ENCODE data around the gene STK39. TPM values are rescaled to one million over a fixed set of nuclear protein-coding genes. Genes with fewer than 3 reads are reported as not detected.

STK39 gene
- total RNA-seq, 1 experiment from 2014 or later: 13.8 TPM

DNA sequence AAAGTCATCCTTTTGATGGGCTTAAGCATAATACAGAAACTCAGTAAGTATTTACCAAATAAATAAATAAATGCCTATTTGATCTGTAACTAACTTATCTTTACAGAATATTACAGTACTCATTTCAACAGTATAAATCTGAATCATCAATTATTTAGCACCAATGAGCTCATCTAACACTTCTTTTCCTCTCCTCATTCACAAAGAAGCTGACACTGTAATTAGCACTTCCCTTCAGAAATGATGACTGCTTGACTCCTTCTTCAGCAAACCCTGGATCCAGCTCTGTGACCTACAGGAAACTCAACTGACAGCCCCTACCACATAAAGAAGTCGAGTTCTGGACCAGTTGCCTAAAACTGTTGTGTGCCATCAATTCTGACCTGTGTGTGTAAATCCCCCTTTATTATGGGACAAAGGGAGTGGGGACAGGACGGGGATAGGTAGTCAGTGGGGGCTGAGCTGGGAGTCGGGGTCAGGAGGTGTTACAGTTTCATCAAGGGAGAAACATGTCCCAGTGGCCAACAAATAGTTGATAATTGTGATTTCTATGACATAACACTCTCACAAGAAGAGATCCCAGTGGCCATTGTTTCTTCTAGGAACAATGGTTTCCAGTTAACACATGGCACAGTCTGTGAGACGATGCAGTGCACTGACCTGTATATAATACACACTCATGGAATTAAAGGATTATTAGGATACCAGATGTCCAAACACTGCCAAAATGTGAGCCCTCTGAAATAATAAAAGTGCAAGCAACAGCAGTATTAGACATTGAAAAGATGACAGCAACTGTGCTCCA lies 68.7 kb downstream of the STK39 start:
- H3K4me3 Mint-ChIP-seq (ENCODE audit: unreplicated experiment): no peak overlapping the region
- H3K27ac Mint-ChIP-seq (ENCODE audit: low read depth, unreplicated experiment): no peak overlapping the region
- peaks cover 14% of the 10 kb centered on the region for H3K36me3 Mint-ChIP-seq (ENCODE audit: insufficient read depth, unreplicated experiment)
- H3K27me3 Mint-ChIP-seq (ENCODE audit: insufficient read depth, unreplicated experiment): no peaks in the 10 kb centered on the region
- H3K9me3 Mint-ChIP-seq (ENCODE audit: unreplicated experiment): no peaks in the 10 kb centered on the region
- H3K4me1 Mint-ChIP-seq (ENCODE audit: insufficient read depth, unreplicated experiment): no peaks in the 10 kb centered on the region
- no peak for DNase-seq (ENCODE audit: unreplicated experiment)
- CTCF ChIA-PET: interaction anchor here (0.7 kb wide), 1 partner anchor 581 kb away, joined by 4 read pairs; no protein-coding TSS in a partner anchor
- TF ChIP-seq, protein P1, sequence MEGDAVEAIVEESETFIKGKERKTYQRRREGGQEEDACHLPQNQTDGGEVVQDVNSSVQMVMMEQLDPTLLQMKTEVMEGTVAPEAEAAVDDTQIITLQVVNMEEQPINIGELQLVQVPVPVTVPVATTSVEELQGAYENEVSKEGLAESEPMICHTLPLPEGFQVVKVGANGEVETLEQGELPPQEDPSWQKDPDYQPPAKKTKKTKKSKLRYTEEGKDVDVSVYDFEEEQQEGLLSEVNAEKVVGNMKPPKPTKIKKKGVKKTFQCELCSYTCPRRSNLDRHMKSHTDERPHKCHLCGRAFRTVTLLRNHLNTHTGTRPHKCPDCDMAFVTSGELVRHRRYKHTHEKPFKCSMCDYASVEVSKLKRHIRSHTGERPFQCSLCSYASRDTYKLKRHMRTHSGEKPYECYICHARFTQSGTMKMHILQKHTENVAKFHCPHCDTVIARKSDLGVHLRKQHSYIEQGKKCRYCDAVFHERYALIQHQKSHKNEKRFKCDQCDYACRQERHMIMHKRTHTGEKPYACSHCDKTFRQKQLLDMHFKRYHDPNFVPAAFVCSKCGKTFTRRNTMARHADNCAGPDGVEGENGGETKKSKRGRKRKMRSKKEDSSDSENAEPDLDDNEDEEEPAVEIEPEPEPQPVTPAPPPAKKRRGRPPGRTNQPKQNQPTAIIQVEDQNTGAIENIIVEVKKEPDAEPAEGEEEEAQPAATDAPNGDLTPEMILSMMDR (IDR thresholded peaks at IDR 0.05; ENCODE audit: unreplicated experiment): no peak
- BruUV-seq (replicated peaks): no TSS peak
- POLR2A ChIA-PET: interaction anchor here (1.0 kb wide), 1 partner anchor 9 kb away, joined by 3 read pairs; no protein-coding TSS in a partner anchor
- intact Hi-C loops (cut with micrococcal nuclease): no loop called here

DNA sequence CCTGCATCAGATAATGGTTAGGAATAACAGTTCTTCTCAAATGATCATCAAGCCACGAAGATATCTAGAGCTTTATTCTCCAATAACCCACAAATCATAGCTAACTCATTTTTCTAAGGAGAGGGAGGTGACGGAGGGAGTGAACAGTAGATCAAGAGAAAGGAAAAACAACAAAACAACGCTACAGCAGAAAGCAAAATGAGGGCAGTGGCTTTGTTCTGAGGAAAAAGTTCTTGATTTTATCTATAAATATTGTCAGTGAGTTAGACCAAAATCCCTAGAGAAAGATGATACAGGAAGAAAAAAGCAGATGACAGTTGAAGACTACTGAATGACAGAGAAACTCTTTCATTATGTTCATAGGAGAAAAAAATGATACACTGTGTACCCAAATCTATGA lies 71.0 kb downstream of the STK39 start:
- TF ChIP-seq, protein P1 (IDR thresholded peaks at IDR 0.05; ENCODE audit: unreplicated experiment): no peak
- BruUV-seq (replicated peaks): no TSS peak
- CTCF ChIA-PET: interaction anchor here (0.6 to 1.2 kb wide), 2 partner anchors 57 to 162 kb away, joined by 3 read pairs; no protein-coding TSS in a partner anchor
- POLR2A ChIA-PET: no interaction called here
- H3K9me3 Mint-ChIP-seq (ENCODE audit: unreplicated experiment): no peaks in the 10 kb centered on the region
- H3K4me3 Mint-ChIP-seq (ENCODE audit: unreplicated experiment): no peak overlapping the region
- no peak overlapping the region for H3K27ac Mint-ChIP-seq (ENCODE audit: low read depth, unreplicated experiment)
- H3K27me3 Mint-ChIP-seq (ENCODE audit: insufficient read depth, unreplicated experiment): no peaks in the 10 kb centered on the region
- DNase-seq (ENCODE audit: unreplicated experiment): no peak
- H3K4me1 Mint-ChIP-seq (ENCODE audit: insufficient read depth, unreplicated experiment): no peaks in the 10 kb centered on the region
- intact Hi-C loops (cut with micrococcal nuclease): no loop called here
- peaks cover 6% of the 10 kb centered on the region for H3K36me3 Mint-ChIP-seq (ENCODE audit: insufficient read depth, unreplicated experiment)

DNA sequence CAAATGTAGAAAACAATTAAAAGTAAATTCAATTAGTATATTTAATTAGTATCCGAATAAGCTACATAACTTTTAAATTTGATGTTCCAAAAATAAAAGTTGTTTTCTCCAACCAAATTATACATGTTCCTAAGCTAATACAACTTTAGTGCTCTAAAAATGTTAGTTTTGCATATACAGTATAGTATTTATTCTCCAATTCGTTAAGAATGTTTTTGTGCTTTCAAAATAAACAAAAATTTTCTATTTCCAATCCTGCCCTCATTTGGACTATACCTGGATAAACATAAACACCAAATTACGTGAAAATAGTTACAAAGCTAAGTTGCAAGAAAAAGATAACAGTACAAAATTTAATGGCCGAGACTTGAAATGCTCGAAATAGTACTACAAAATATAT lies 71.9 kb downstream of the STK39 start:
- CTCF ChIA-PET: interaction anchor here (0.6 to 1.2 kb wide), 3 partner anchors 11 to 71 kb away, joined by 3 to 4 read pairs (median 3); no protein-coding TSS in a partner anchor
- no peaks in the 10 kb centered on the region for H3K27me3 Mint-ChIP-seq (ENCODE audit: insufficient read depth, unreplicated experiment)
- POLR2A ChIA-PET: no interaction called here
- BruUV-seq (replicated peaks): no TSS peak
- no peak overlapping the region for H3K27ac Mint-ChIP-seq (ENCODE audit: low read depth, unreplicated experiment)
- no peaks in the 10 kb centered on the region for H3K9me3 Mint-ChIP-seq (ENCODE audit: unreplicated experiment)
- no peak overlapping the region for H3K4me3 Mint-ChIP-seq (ENCODE audit: unreplicated experiment)
- intact Hi-C loops (cut with micrococcal nuclease): no loop called here
- no peaks in the 10 kb centered on the region for H3K4me1 Mint-ChIP-seq (ENCODE audit: insufficient read depth, unreplicated experiment)
- TF ChIP-seq, protein P1 (IDR thresholded peaks at IDR 0.05; ENCODE audit: unreplicated experiment): no peak
- DNase-seq (ENCODE audit: unreplicated experiment): no peak
- peaks cover 5% of the 10 kb centered on the region for H3K36me3 Mint-ChIP-seq (ENCODE audit: insufficient read depth, unreplicated experiment)

DNA sequence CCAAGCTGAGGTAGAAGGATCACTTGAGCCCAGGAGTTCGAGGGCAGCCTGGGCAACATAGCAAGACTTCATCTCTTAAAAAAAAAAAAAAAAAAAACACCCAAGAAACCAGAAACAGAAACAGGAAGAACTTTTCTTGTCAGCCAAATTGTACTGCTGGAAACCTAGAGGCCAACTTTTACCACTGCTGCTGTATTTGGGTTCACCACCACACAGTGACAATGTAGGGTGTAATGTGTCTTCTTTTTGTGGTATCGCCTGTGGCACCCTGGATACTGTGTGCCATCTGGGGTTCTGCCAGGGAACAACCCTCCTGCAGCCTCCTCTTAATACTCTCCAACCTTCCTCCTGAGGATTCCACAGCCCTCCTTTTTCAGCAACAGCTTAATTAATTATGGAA lies 72.6 kb downstream of the STK39 start:
- intact Hi-C loops (cut with micrococcal nuclease): no loop called here
- Mint-ChIP-seq H3K4me3 (ENCODE audit: unreplicated experiment) (no peak overlapping the region), H3K36me3 (ENCODE audit: insufficient read depth, unreplicated experiment) (peaks cover 4% of the 10 kb centered on the region), H3K27ac (ENCODE audit: low read depth, unreplicated experiment) (no peak overlapping the region), H3K27me3 (ENCODE audit: insufficient read depth, unreplicated experiment) (no peaks in the 10 kb centered on the region), H3K9me3 (ENCODE audit: unreplicated experiment) (no peaks in the 10 kb centered on the region), H3K4me1 (ENCODE audit: insufficient read depth, unreplicated experiment) (no peaks in the 10 kb centered on the region)
- ChIA-PET POLR2A (no interaction called here), CTCF (interaction anchor here (0.6 to 0.7 kb wide), 2 partner anchors 10 to 71 kb away, joined by 3 to 4 read pairs; no protein-coding TSS in a partner anchor)
- no TSS peak for BruUV-seq (replicated peaks)
- DNase-seq (ENCODE audit: unreplicated experiment): no peak
- TF ChIP-seq, protein P1 (IDR thresholded peaks at IDR 0.05; ENCODE audit: unreplicated experiment): no peak

Measured in MCF 10A (cell line).